ENCODE measurements around the gene MISP3.

- TF ChIP-seq CTCF (conservative IDR thresholded peaks at IDR 0.05) (0 out of 2 replicates have a peak, but pooled peaks have one; percentile 22), ZFX (IDR thresholded peaks at IDR 0.05) (no peak)
These were observed 41.3 kb downstream of the MISP3 start for GRCh38 chr19:14113762-14114414.
